RWPE1 (cell line): Measurements from ENCODE around the gene ARHGAP33.

Experiments used
- CTCF ChIA-PET: fragments of 350-600 bp; sonication (Branson Sonifier 250); formaldehyde crosslinking; extraction: SDS; loops from one replicate; lab custom pipeline; 2021; lab: Yijun Ruan, JAX
- POLR2A ChIA-PET: fragments of 400-600 bp; formaldehyde crosslinking; extraction: SDS; loops from one replicate; lab custom pipeline; 2020; ENCODE audit warnings: antibody characterized with exemption; ENCODE audit not compliant: low non-redundant PET; lab: Yijun Ruan, JAX
- DNase-seq: peaks from one replicate; pipeline ENCODE4 v3.0.0; 2012; ENCODE audit warnings: low spot score
- H3K27ac ChIP-seq: fragments of 450-650 bp; 2 replicates; pipeline ENCODE4 v1.5.1; 2017
- TF ChIP-seq, protein P1 (sequence below): fragments of 450-650 bp; conservative IDR thresholded peaks from 2 replicates; pipeline ENCODE4 v1.5.1; 2017; ENCODE audit warnings: low read depth, mild to moderate bottlenecking

The ARHGAP33 gene, protein sequence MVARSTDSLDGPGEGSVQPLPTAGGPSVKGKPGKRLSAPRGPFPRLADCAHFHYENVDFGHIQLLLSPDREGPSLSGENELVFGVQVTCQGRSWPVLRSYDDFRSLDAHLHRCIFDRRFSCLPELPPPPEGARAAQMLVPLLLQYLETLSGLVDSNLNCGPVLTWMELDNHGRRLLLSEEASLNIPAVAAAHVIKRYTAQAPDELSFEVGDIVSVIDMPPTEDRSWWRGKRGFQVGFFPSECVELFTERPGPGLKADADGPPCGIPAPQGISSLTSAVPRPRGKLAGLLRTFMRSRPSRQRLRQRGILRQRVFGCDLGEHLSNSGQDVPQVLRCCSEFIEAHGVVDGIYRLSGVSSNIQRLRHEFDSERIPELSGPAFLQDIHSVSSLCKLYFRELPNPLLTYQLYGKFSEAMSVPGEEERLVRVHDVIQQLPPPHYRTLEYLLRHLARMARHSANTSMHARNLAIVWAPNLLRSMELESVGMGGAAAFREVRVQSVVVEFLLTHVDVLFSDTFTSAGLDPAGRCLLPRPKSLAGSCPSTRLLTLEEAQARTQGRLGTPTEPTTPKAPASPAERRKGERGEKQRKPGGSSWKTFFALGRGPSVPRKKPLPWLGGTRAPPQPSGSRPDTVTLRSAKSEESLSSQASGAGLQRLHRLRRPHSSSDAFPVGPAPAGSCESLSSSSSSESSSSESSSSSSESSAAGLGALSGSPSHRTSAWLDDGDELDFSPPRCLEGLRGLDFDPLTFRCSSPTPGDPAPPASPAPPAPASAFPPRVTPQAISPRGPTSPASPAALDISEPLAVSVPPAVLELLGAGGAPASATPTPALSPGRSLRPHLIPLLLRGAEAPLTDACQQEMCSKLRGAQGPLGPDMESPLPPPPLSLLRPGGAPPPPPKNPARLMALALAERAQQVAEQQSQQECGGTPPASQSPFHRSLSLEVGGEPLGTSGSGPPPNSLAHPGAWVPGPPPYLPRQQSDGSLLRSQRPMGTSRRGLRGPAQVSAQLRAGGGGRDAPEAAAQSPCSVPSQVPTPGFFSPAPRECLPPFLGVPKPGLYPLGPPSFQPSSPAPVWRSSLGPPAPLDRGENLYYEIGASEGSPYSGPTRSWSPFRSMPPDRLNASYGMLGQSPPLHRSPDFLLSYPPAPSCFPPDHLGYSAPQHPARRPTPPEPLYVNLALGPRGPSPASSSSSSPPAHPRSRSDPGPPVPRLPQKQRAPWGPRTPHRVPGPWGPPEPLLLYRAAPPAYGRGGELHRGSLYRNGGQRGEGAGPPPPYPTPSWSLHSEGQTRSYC

DNA sequence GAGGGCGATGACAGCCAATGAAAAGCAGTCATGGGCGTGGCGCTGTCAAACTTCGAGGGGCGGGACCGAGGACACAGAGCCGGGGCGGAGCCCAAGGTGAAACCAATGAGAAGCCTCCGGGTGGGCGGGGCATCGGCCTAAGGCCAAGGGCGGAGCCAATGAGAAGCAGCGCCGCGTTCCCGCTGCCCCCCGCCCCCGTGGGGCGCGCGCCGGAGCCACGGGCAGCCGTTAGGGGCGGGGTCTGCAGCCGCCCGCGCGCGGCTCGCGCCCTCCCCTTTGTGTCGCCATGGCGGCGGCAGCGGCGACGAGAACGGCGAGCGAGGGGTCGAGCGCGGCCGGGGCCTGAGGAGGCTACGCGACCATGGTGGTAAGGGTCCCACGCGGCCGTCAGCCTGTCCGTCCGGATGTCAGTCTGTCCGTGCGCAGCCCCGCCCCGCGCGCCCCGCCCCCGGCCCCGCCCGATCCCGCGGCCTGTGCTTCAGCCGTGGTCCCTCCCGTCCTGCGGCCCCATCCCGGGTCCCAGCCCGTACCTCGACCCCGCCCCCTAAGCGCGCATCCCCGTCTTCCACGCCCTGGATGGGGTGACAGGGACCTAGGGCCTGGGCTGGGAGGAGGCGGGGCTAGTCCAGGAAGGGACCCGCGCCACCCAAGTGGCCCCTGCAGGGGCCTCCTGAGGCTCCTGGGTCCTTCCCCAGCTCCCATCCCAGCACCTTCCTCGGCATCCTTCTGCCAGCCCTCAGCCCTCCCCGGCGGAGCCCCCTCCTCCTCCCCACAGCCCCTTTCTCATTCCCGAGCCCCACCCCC, at the start of gene ARHGAP33:
Gene ARHGAP33, plus strand, starts transcription at position 267 of the 804 bp plus-strand sequence. Its CDS starts 95 bp downstream, at position 362.
- TF ChIP-seq, protein P1, sequence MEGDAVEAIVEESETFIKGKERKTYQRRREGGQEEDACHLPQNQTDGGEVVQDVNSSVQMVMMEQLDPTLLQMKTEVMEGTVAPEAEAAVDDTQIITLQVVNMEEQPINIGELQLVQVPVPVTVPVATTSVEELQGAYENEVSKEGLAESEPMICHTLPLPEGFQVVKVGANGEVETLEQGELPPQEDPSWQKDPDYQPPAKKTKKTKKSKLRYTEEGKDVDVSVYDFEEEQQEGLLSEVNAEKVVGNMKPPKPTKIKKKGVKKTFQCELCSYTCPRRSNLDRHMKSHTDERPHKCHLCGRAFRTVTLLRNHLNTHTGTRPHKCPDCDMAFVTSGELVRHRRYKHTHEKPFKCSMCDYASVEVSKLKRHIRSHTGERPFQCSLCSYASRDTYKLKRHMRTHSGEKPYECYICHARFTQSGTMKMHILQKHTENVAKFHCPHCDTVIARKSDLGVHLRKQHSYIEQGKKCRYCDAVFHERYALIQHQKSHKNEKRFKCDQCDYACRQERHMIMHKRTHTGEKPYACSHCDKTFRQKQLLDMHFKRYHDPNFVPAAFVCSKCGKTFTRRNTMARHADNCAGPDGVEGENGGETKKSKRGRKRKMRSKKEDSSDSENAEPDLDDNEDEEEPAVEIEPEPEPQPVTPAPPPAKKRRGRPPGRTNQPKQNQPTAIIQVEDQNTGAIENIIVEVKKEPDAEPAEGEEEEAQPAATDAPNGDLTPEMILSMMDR, result no peak
- CTCF ChIA-PET, result no interaction called here
- DNase-seq, result peak; percentile 97
- H3K27ac ChIP-seq, result peak within 1 kb of the TSS; percentile 72
- POLR2A ChIA-PET, result no interaction called here

DNA sequence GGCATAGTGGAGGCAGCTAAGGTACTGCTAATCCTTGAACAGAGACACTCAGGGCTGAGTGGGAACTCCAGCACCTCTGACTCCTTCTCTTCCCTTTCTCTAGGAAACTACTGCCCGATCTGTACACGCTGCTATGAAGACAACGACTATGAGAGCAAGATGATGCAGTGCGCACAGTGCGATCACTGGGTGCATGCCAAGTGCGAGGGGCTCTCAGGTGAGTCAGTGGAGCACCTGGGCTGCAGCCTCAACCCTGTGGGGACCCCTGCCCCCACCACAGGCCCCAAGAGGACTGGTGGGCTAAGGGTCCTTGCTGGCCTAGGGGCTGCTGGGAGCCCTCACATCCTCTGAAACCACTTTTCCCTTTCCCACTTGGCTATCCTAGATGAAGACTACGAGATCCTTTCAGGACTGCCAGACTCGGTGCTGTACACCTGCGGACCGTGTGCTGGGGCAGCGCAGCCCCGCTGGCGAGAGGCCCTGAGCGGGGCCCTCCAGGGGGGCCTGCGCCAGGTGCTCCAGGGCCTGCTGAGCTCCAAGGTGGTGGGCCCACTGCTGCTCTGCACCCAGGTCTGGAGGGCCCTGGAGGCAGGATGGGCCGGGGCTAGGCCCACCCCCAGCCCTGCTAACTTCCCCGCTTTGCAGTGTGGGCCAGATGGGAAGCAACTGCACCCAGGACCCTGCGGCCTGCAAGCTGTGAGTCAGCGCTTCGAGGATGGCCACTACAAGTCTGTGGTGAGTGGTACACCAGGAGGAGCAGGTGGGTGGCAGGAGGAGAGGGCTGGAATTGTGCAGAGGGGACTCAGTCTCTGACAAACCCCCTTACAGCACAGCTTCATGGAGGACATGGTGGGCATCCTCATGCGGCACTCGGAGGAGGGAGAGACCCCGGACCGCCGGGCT, 48.1 kb upstream of the ARHGAP33 start:
- H3K27ac ChIP-seq, result no peak overlapping the region
- POLR2A ChIA-PET, result no interaction called here
- no peak for DNase-seq
- TF ChIP-seq, protein P1, result no peak
- CTCF ChIA-PET, result interaction anchor here (0.6 kb wide), 1 partner anchor 15 kb away, joined by 3 read pairs; no protein-coding TSS in a partner anchor

DNA sequence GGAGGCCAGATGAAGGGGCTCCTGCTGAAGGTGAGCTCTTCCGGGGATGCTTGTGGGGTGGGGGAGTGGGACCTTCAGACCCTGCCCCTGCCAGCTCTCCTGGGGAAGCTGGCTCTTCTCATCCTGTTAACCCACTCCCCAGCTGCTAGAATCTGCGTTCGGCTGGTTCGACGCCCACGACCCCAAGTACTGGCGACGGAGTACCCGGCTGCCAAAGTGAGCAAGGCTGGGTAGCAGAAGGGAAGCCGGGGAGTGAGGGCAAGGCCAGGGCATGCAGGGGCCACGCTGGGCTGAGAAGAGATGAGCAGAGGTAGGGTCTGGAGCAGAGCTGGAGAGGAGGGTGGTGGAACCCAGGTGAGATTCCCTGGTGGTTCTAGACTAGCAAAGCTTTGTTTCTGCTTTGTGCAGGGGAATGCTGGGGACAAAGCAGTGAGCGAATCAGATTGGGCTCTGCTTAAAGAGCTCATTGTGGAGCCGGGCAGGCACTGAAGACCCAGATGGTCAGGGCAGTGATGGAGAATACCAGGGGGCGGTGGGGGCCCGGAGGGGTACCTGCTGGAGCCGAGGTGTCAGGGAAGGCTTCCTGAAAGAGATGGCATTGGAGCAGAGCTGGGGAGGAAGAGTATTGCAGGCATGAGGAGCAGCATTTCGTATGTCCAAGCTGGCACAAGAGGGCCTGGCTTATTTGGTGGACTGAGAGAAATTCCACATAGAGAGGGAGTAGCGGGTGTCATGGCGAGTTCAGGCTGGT, 47.2 kb upstream of the ARHGAP33 start:
- ChIA-PET POLR2A (no interaction called here), CTCF (interaction anchor here (0.6 kb wide), 1 partner anchor 14 kb away, joined by 3 read pairs; no protein-coding TSS in a partner anchor)
- H3K27ac ChIP-seq, result no peak overlapping the region
- no peak for DNase-seq
- TF ChIP-seq, protein P1, result no peak

DNA sequence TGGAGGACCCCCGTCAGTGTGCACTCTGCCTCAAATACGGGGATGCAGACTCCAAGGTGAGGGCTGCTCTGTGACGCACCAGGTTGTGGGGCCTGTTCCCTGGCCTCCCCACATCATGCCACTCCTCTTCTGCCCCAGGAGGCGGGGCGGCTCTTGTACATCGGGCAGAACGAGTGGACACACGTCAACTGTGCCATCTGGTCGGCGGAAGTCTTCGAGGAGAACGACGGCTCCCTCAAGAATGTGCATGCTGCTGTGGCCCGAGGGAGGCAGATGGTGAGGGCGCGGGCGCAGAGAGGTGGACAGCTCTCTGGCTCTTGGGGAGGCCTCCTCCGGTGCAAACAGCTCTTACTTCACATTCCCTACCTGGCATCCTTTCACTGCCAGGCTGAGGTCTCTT, 46.3 kb upstream of the ARHGAP33 start:
- TF ChIP-seq, protein P1, result no peak
- H3K27ac ChIP-seq, result no peak overlapping the region
- no peak for DNase-seq
- CTCF ChIA-PET, result no interaction called here
- POLR2A ChIA-PET, result no interaction called here

DNA sequence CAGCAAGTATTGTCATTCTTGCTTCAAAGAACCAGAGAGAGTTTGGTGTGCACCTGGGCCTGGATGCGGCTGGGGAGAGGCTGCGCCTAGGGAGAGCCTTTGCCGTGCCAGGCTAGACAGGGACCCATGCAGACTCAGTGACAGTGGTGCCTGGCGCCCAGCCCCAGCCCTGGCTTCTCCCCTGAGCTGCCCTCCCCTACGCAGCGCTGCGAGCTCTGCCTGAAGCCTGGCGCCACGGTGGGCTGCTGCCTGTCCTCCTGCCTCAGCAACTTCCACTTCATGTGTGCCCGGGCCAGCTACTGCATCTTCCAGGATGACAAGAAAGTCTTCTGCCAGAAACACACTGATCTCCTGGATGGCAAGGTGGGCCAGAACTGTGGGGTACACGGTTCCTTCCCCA, 45.6 kb upstream of the ARHGAP33 start:
- POLR2A ChIA-PET, result no interaction called here
- no peak overlapping the region for H3K27ac ChIP-seq
- CTCF ChIA-PET, result no interaction called here
- TF ChIP-seq, protein P1, result no peak
- DNase-seq, result no peak
